ENCODE data around the gene PLCL1. TPM values are rescaled to one million over a fixed set of nuclear protein-coding genes. Genes with fewer than 3 reads are reported as not detected.

The PLCL1 gene
- total RNA-seq, 1 experiment from 2014 or later: 0.21 TPM

DNA sequence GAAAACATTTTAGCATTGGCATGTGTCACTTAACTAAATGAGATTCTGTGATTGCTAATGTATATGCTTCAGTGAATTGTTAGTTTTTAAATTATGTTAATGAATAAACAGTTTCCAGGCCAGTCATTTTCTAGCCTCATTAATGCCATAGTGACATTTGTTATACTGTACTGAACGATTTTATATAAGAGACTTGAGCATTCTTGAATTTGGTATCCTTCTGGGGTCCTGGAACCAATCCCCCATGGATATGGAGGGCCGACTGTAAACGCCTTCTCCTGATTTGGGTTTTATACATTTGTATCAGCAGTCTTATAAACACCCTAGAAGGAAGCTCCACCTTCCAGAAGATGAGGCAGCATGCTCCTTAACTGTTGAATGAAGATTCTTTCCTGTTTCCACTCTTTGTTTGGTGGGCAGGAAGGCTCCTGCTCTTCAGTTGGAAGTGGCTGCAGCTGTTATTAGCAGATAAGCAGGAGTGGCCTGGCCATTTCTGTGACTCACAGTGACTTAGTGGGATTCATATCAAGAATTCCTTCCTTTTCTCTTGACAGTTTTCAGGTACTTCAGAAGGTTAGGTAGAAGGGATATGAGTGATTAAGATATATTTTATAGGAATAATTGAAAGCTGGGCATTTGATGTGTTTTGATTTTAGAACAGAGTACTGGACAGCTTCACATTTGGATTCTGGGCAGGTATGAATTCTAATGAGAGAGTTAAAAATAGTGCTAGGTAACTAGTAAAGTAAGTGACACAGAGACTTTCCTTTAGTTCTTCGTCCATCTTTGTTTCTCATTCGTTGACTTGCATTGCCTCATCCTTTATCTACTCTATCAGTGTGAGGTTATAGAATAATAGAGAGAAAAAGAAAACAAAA is 124.9 kb downstream of the PLCL1 start:
- Histone ChIP-seq H3K36me3 (replicated peaks; ENCODE audit: control insufficient read depth, insufficient read depth, low read length) (no peaks in the 10 kb centered on the region), H3K27me3 (ENCODE audit: control insufficient read depth, insufficient read depth, low read length) (no peaks in the 10 kb centered on the region), H3K4me3 (ENCODE audit: insufficient read depth, low read depth, low read length) (no peak overlapping the region)
- DNase-seq: no peak

DNA sequence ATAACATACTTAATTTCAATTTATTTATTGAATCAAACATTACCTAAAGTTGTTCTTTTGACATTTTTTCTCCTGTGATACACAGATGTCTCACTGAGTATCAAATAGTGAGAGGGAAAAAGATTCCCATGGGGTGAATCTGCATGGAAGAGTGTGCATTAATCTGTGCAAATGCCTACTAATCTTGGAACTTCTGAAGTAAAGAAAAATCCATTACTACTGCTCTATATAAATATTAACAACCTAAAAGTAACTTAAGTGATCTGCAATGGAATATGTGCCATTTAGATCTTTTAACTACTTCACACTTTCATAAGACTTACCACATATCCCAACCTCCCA is 125.5 kb downstream of the PLCL1 start:
- DNase-seq: no peak
- H3K4me3 ChIP-seq (ENCODE audit: insufficient read depth, low read depth, low read length): no peak overlapping the region
- H3K36me3 ChIP-seq (replicated peaks; ENCODE audit: control insufficient read depth, insufficient read depth, low read length): no peaks in the 10 kb centered on the region
- no peaks in the 10 kb centered on the region for H3K27me3 ChIP-seq (ENCODE audit: control insufficient read depth, insufficient read depth, low read length)

- H3K4me3 ChIP-seq (ENCODE audit: insufficient read depth, low read depth, low read length): no peak overlapping the region
- DNase-seq: no peak
Measured at GRCh38 chr2:197930570-197931278, 126.3 kb downstream of the PLCL1 start.

DNA sequence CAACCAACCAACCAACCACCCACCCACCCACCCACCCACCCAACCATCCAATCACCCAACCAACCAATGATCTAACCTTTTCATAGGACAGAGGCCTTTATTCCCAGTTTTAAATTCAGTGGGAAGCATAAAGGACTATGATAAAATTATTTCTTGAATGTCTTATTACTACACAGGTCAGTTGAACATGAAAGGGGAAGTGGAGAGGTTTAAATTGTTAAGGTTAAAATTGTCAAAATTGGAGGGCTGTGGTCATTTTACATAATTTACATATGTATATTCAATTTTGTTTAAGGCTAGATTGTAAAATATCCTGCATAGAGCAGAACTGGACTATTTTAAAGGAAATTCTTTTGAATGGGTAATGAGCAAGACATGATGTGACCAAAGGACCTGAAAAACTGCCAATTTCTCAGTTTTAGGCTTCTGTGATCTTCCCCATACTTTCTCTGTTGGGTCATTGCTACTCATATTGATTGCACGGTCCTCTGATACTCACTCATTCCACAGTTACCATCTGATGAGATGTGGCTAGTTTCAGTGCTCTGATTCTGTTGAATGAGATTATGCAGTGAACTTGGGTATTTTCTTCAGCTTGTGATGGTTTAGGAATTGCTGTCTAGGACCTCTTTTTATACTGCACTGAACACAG is 127.4 kb downstream of the PLCL1 start:
- Histone ChIP-seq H3K4me3 (ENCODE audit: insufficient read depth, low read depth, low read length) (no peak overlapping the region), H3K27me3 (ENCODE audit: control insufficient read depth, insufficient read depth, low read length) (no peaks in the 10 kb centered on the region), H3K36me3 (replicated peaks; ENCODE audit: control insufficient read depth, insufficient read depth, low read length) (no peaks in the 10 kb centered on the region)
- no peak for DNase-seq

More at GRCh38 chr2:197930570-197931278, 126.3 kb downstream of the PLCL1 start:
- Histone ChIP-seq H3K27me3 (ENCODE audit: control insufficient read depth, insufficient read depth, low read length) (no peaks in the 10 kb centered on the region), H3K36me3 (replicated peaks; ENCODE audit: control insufficient read depth, insufficient read depth, low read length) (no peaks in the 10 kb centered on the region)

- DNase-seq: no peak
- H3K27me3 ChIP-seq (ENCODE audit: control insufficient read depth, insufficient read depth, low read length): no peaks in the 10 kb centered on the region
- no peaks in the 10 kb centered on the region for H3K36me3 ChIP-seq (replicated peaks; ENCODE audit: control insufficient read depth, insufficient read depth, low read length)
- no peak overlapping the region for H3K4me3 ChIP-seq (ENCODE audit: insufficient read depth, low read depth, low read length)
Measured at GRCh38 chr2:197932374-197932773, 128.0 kb downstream of the PLCL1 start.

DNA sequence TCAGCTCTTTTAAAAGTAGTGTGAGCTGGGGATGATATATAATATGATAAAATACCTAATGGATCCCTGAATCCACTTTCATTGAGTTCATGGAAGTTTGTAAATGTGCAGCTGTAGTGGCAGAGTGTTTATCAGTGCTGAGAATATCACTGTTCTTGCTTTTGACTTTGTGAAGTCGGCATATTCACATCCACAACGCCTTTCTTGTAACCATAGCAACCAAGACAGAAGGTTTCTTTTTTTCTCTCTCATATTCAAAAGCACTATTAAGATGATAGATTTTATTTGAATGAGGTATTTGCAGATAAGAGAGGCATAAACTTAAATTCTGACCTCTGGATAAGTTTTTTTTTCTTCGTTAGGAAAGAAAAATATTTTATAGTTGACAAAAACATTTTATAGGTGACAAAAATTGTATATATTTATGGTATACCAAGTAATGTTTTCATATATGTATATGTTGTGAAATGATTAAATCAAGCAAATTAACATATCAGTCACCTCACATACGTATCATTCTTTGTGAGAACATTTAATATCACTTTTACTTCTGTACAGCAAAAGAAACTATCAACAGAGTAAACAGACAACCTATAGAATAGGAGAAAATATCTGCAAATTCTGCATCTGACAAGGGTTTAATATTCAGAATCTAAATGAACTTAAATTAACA is 130.0 kb downstream of the PLCL1 start:
- no peak overlapping the region for H3K4me3 ChIP-seq (ENCODE audit: insufficient read depth, low read depth, low read length)
- no peaks in the 10 kb centered on the region for H3K36me3 ChIP-seq (replicated peaks; ENCODE audit: control insufficient read depth, insufficient read depth, low read length)
- DNase-seq: no peak
- H3K27me3 ChIP-seq (ENCODE audit: control insufficient read depth, insufficient read depth, low read length): no peaks in the 10 kb centered on the region

GRCh38 chr2:197934934-197935289 is 130.5 kb downstream of the PLCL1 start:
- DNase-seq: no peak
- H3K36me3 ChIP-seq (replicated peaks; ENCODE audit: control insufficient read depth, insufficient read depth, low read length): no peaks in the 10 kb centered on the region
- H3K27me3 ChIP-seq (ENCODE audit: control insufficient read depth, insufficient read depth, low read length): no peaks in the 10 kb centered on the region
- no peak overlapping the region for H3K4me3 ChIP-seq (ENCODE audit: insufficient read depth, low read depth, low read length)

- no peak overlapping the region for H3K4me3 ChIP-seq (ENCODE audit: insufficient read depth, low read depth, low read length)
Measured at GRCh38 chr2:197937814-197938213, 133.4 kb downstream of the PLCL1 start.

DNA sequence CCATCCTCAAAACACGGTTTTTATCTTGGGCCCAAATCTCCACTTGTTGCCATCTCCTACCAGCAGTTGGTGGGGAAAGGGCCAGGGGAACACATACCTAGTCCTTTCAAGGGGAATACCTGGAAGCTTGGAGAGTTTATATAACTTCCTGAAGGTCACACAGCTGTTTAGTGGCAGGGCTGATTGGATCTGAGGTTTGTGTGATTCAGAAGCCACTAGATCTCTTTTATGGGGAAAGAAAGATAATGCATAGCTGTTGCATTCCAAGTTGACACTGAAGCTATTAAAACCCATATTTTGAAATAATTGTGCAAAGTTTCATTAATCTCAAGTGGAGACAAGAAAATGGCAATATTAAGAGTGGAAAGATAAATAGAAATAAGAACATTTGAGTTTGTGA is 134.2 kb downstream of the PLCL1 start:
- Histone ChIP-seq H3K36me3 (replicated peaks; ENCODE audit: control insufficient read depth, insufficient read depth, low read length) (no peaks in the 10 kb centered on the region), H3K4me3 (ENCODE audit: insufficient read depth, low read depth, low read length) (no peak overlapping the region), H3K27me3 (ENCODE audit: control insufficient read depth, insufficient read depth, low read length) (no peaks in the 10 kb centered on the region)
- no peak for DNase-seq

More at GRCh38 chr2:197937814-197938213, 133.4 kb downstream of the PLCL1 start:
- no peak for DNase-seq
- Histone ChIP-seq H3K27me3 (ENCODE audit: control insufficient read depth, insufficient read depth, low read length) (no peaks in the 10 kb centered on the region), H3K36me3 (replicated peaks; ENCODE audit: control insufficient read depth, insufficient read depth, low read length) (no peaks in the 10 kb centered on the region)

- Histone ChIP-seq H3K4me3 (ENCODE audit: insufficient read depth, low read depth, low read length) (no peak overlapping the region), H3K36me3 (replicated peaks; ENCODE audit: control insufficient read depth, insufficient read depth, low read length) (no peaks in the 10 kb centered on the region), H3K27me3 (ENCODE audit: control insufficient read depth, insufficient read depth, low read length) (no peaks in the 10 kb centered on the region)
- no peak for DNase-seq
Measured at GRCh38 chr2:197939787-197940186, 135.4 kb downstream of the PLCL1 start.

DNA sequence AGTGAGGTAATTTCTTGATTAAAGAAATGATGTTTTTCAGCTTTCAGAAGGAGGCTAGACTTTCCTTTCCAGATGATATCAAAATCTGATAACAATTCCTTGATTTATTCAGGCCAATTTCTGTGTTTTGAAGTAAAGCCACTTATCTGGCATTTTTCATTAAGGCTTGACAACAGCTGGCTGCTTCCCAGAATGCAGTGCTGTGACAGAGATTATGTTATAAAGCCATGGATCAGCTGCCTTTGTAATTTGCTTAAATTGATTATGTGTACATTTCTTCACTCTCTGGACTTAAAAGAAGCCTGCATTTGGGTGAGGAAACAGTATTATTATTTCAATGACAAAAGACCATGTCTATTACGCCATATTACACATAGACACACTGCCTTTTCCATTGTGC is 136.0 kb downstream of the PLCL1 start:
- Histone ChIP-seq H3K27me3 (ENCODE audit: control insufficient read depth, insufficient read depth, low read length) (no peaks in the 10 kb centered on the region), H3K4me3 (ENCODE audit: insufficient read depth, low read depth, low read length) (no peak overlapping the region), H3K36me3 (replicated peaks; ENCODE audit: control insufficient read depth, insufficient read depth, low read length) (no peaks in the 10 kb centered on the region)
- DNase-seq: no peak

DNA sequence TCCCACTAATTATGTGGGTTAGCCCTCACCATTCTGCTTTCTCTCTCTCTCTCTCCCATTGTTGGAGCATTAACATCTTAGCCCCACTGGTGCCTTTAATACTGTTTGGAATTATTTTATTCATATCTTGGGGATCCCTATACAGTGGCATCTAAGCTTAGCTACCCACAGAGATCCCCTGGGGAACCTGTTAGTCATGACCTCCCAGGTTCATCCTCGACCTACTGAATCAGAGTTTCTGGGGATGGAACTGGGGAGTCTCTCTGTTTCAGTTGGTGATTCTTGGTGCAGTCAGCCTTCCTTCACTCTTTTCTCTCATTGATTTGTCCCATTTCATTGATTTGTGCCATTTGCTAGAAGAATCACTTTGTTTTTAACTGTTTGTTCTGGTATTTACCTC is 137.3 kb downstream of the PLCL1 start:
- Histone ChIP-seq H3K36me3 (replicated peaks; ENCODE audit: control insufficient read depth, insufficient read depth, low read length) (no peaks in the 10 kb centered on the region), H3K4me3 (ENCODE audit: insufficient read depth, low read depth, low read length) (no peak overlapping the region), H3K27me3 (ENCODE audit: control insufficient read depth, insufficient read depth, low read length) (no peaks in the 10 kb centered on the region)
- DNase-seq: no peak

- Histone ChIP-seq H3K36me3 (replicated peaks; ENCODE audit: control insufficient read depth, insufficient read depth, low read length) (no peaks in the 10 kb centered on the region), H3K4me3 (ENCODE audit: insufficient read depth, low read depth, low read length) (no peak overlapping the region), H3K27me3 (ENCODE audit: control insufficient read depth, insufficient read depth, low read length) (no peaks in the 10 kb centered on the region)
- DNase-seq: no peak
Measured at GRCh38 chr2:197943731-197944130, 139.3 kb downstream of the PLCL1 start.

DNA sequence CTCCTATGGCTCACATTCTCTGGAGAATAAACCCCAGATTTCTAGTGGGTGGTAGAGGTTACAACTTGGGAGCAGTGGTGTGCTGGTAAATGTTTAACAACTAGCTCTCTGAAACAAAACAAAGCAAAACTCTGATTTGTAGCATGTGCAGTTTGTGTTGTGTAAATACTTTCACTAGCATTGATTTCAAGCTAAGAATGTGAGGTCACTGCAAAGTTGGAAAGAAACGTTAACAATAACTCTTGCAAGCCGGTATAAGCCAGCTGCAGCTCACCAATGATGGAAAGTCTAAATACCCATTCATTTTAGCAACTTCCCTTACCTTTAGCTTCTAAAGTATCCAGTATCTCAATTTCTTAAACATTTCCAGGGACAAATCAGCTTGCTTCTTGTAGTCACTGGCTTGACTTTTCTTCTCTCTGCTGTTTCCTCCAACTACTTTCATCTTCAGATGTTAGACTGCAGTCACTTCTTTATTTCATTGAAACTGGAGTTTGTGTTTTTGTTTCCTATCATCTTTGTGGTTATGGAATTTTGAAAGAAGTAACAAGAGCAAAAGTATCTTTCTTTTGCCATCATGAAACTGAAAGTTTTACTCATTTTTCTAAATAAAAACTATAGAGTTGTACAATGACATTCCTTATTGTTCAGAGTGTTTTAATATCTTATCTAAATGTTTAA is 140.2 kb downstream of the PLCL1 start:
- H3K27me3 ChIP-seq (ENCODE audit: control insufficient read depth, insufficient read depth, low read length): no peaks in the 10 kb centered on the region
- DNase-seq: no peak
- H3K36me3 ChIP-seq (replicated peaks; ENCODE audit: control insufficient read depth, insufficient read depth, low read length): no peaks in the 10 kb centered on the region
- H3K4me3 ChIP-seq (ENCODE audit: insufficient read depth, low read depth, low read length): no peak overlapping the region

Measured in H7 (cell line).